ENCODE measurements around the gene NFIA.

Gene NFIA

GRCh38 chr1:61348025-61348665 is 265.8 kb downstream of the NFIA start:
- no peak for DNase-seq

GRCh38 chr1:61352845-61353435 is 270.6 kb downstream of the NFIA start:
- DNase-seq, result no peak

GRCh38 chr1:61353797-61354406 is 271.5 kb downstream of the NFIA start:
- no peak for DNase-seq

- no peak for DNase-seq
Measured at GRCh38 chr1:61356016-61356415, 273.7 kb downstream of the NFIA start.

GRCh38 chr1:61356995-61357394 is 274.6 kb downstream of the NFIA start:
- no peak for DNase-seq

GRCh38 chr1:61357539-61357938 is 275.2 kb downstream of the NFIA start:
- no peak for DNase-seq

GRCh38 chr1:61358770-61359455 is 276.6 kb downstream of the NFIA start:
- DNase-seq, result no peak

- DNase-seq, result no peak
Measured at GRCh38 chr1:61361931-61362330, 279.6 kb downstream of the NFIA start.

- no peak for DNase-seq
Measured at GRCh38 chr1:61362351-61362750, 280.0 kb downstream of the NFIA start.

- no peak for DNase-seq
Measured at GRCh38 chr1:61368366-61368765, 286.0 kb downstream of the NFIA start.

GRCh38 chr1:61368876-61369275 is 286.5 kb downstream of the NFIA start:
- no peak for DNase-seq

- DNase-seq, result no peak
Measured at GRCh38 chr1:61370177-61370912, 288.0 kb downstream of the NFIA start.

- DNase-seq, result no peak
Measured at GRCh38 chr1:61370913-61371279, 288.5 kb downstream of the NFIA start.

- DNase-seq, result no peak
Measured at GRCh38 chr1:61372944-61373343, 290.6 kb downstream of the NFIA start.

- DNase-seq, result no peak
Measured at GRCh38 chr1:61374156-61374555, 291.8 kb downstream of the NFIA start.

- no peak for DNase-seq
Measured at GRCh38 chr1:61375082-61375880, 292.9 kb downstream of the NFIA start.

GRCh38 chr1:61376151-61376550 is 293.8 kb downstream of the NFIA start:
- DNase-seq, result no peak

GRCh38 chr1:61377242-61377958 is 295.0 kb downstream of the NFIA start:
- DNase-seq, result no peak

- no peak for DNase-seq
Measured at GRCh38 chr1:61378494-61379180, 296.3 kb downstream of the NFIA start.

- DNase-seq, result no peak
Measured at GRCh38 chr1:61379693-61380092, 297.3 kb downstream of the NFIA start.

- no peak for DNase-seq
Measured at GRCh38 chr1:61380561-61380960, 298.2 kb downstream of the NFIA start.

All from right forelimb (tissue), 1 donor.